GM21381 (cell line): ENCODE measurements around the gene THUMPD1.
"Not testable (repeated sequence)": the region's sequence is repeated elsewhere in the genome, so short reads cannot be mapped to it uniquely, and the experiment has no call there.

Experiments used
- ATAC-seq: cut with Tn5 transposase; IDR thresholded peaks from one replicate; pipeline ENCODE4 v1.9.1; 2021; ENCODE audit warnings: mild to moderate bottlenecking, moderate library complexity; ENCODE audit not compliant: unreplicated experiment

The THUMPD1 gene

GRCh38 chr16:20696618-20697017 is 45.0 kb downstream of the THUMPD1 start:
- no peak for ATAC-seq

GRCh38 chr16:20695024-20695423 is 46.6 kb downstream of the THUMPD1 start:
- ATAC-seq, result no peak

- ATAC-seq, result not testable (repeated sequence)
Measured at GRCh38 chr16:20694096-20694495, 47.5 kb downstream of the THUMPD1 start.

DNA sequence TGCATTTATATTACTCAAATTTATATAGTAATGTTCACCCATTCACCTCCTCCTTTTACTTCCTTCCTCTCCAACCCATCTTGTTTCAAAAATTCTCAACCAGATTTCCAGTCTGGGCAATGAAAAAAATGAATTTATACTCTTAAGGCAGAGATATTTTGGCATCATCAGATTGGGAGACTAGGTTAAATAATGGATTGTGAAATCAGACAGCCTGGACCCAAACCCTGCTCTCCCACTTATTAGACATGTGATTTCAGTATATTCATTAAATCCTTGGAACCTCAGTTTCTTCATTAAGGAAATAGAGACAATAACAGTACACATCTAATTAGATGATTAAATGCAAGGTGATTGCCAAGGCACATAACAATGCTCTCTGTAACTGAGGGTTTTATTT is 52.0 kb downstream of the THUMPD1 start:
- no peak for ATAC-seq

GRCh38 chr16:20683812-20684211 is 57.8 kb downstream of the THUMPD1 start:
- ATAC-seq, result no peak
